Prostate gland (tissue), 2 donors: Measurements from ENCODE around the gene SMIM15. TPM values are rescaled to one million over a fixed set of nuclear protein-coding genes. Genes with fewer than 3 reads are reported as not detected.

Experiments
- DNase-seq: peaks from one replicate; pipeline ENCODE4 v3.0.0-alpha.2; 2019; ENCODE audit warnings: low spot score
- H3K27ac ChIP-seq, 2 donors: fragments of 200-600 bp; sonication (generic); 2 replicates each; pipeline ENCODE4 v1.5.1; 2017 to 2019
- H3K27me3 ChIP-seq: fragments of 200-600 bp; sonication (generic); replicated peaks from 2 replicates; pipeline ENCODE4 v1.5.1; 2019; ENCODE audit not compliant: insufficient read depth
- H3K36me3 ChIP-seq, 2 donors: fragments of 200-600 bp; sonication (generic); 1 replicate in 1 of 2; 2 replicates in 1 of 2; pipeline versions ENCODE4 v1.5.1 to v1.8.1; 2017 to 2019
- H3K4me1 ChIP-seq: fragments of 200-600 bp; sonication (generic); replicated peaks from 2 replicates; pipeline ENCODE4 v1.5.1; 2019
- H3K4me3 ChIP-seq, 2 donors: fragments of 200-600 bp; sonication (generic); 2 replicates each; pipeline ENCODE4 v1.5.1; 2017 to 2019
- H3K9me3 ChIP-seq: fragments of 200-600 bp; sonication (generic); 2 replicates; pipeline ENCODE4 v1.5.1; 2017
- POLR2A ChIP-seq: fragments of 450-650 bp; IDR thresholded peaks from one replicate; pipeline ENCODE4 v1.6.1; 2016; ENCODE audit warnings: antibody characterized with exemption, mild to moderate bottlenecking
- POLR2AphosphoS5 ChIP-seq: sonication (generic); formaldehyde crosslinking; IDR thresholded peaks from one replicate; pipeline ENCODE4 v1.6.1; 2017; ENCODE audit warnings: antibody characterized with exemption
- WGBS: methylation state at CpG from one replicate; pipeline ENCODE4 v1.1.5; 2018; 5-methylcytosine and 5-hydroxymethylcytosine counted together
- intact Hi-C: fragments of 100-400 bp; cut with DNase I; formaldehyde crosslinking; loops from one replicate; pipeline ENCODE4 v1.14.2; 2022
- total RNA-seq, 2 donors: library from RNA; depleted of rRNA; stranded (reverse); fragments of >200 nt; gene quantifications; one replicate each; pipeline ENCODE4 v1.1.0, GENCODE V29; 2016
- TF ChIP-seq, protein P1 (sequence below), 4 experiments: fragments of 200-600 bp in 2 of 4; fragments of 450-650 bp in 2 of 4; sonication (generic) in 2 of 4; IDR thresholded peaks; 1 replicate in 3 of 4; 2 replicates in 1 of 4; pipeline ENCODE4 v1.5.1; 2016 to 2019; ENCODE audit warnings: antibody characterized with exemption in 4 of 4, mild to moderate bottlenecking in 2 of 4, moderate library complexity in 2 of 4

SMIM15 gene
- total RNA-seq: 10 to 100 TPM; 30.0 to 53.1 TPM

DNA sequence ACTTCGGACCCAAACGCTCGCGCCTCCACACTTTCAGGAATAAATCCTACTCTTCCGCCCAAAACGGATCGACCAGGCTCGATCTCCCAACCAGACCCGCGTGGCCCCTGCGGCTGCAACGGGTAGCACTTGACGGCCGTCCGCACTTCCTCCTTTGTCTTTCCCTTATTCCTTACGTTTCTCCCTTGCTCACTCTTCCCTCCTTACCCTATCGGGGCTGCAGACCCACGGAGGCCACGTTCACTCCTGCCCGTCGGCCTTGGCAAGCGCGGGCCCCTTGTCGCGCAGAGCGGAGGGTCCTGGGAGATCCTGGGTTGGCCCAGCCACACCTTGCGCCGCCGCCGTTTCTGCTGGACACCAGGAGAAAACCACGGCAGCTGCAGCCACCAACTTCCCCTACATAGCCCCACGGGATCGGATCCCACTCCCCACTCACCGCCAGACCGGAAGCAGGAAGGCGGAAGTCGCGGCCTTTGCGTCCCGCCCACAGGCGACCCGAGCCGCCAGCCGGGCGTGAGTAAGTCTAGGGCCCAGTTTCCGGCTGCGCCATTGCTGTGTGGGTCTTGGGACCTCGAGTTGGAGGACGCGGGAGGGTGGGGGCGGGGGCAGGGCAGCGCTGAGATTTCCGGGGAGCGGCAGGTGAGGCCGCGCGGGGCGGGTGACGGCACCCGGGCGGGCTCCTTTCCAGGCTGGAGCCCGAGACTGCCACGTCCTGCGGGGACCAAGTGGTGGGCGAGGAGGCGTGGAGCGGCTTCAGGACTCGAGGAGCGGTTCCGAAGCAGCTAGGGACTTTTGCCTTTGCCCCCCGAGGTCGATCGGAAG, at the start of gene SMIM15:
Gene SMIM15, minus strand, starts transcription at position 459 of the 822 bp plus-strand sequence. CDS start 2,297 bp downstream, outside the sequence.
- peak; percentile 89 for DNase-seq
- H3K9me3 ChIP-seq: no peaks in the 10 kb centered on the region
- intact Hi-C loops: loop anchor here (2.0 to 10.0 kb wide), 2 partner anchors 171 to 473 kb away; partner anchors contain the start of gene ZSWIM6
- TF ChIP-seq POLR2A (peak; percentile 55), POLR2AphosphoS5 (peak; percentile 88)
- TF ChIP-seq, protein P1, sequence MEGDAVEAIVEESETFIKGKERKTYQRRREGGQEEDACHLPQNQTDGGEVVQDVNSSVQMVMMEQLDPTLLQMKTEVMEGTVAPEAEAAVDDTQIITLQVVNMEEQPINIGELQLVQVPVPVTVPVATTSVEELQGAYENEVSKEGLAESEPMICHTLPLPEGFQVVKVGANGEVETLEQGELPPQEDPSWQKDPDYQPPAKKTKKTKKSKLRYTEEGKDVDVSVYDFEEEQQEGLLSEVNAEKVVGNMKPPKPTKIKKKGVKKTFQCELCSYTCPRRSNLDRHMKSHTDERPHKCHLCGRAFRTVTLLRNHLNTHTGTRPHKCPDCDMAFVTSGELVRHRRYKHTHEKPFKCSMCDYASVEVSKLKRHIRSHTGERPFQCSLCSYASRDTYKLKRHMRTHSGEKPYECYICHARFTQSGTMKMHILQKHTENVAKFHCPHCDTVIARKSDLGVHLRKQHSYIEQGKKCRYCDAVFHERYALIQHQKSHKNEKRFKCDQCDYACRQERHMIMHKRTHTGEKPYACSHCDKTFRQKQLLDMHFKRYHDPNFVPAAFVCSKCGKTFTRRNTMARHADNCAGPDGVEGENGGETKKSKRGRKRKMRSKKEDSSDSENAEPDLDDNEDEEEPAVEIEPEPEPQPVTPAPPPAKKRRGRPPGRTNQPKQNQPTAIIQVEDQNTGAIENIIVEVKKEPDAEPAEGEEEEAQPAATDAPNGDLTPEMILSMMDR (IDR thresholded peaks at IDR 0.05): peak in 1 of 4 experiments; percentile 15
- H3K36me3 ChIP-seq: no peaks in the 10 kb centered on the region
- peak within 1 kb of the TSS; percentile 95 for H3K27ac ChIP-seq
- no peaks in the 10 kb centered on the region for H3K4me1 ChIP-seq
- under 1% methylated on average over 67 of the region's 73 CpGs for WGBS
- H3K4me3 ChIP-seq: peak within 1 kb of the TSS; percentile 84 to 86
- no peaks in the 10 kb centered on the region for H3K27me3 ChIP-seq

DNA sequence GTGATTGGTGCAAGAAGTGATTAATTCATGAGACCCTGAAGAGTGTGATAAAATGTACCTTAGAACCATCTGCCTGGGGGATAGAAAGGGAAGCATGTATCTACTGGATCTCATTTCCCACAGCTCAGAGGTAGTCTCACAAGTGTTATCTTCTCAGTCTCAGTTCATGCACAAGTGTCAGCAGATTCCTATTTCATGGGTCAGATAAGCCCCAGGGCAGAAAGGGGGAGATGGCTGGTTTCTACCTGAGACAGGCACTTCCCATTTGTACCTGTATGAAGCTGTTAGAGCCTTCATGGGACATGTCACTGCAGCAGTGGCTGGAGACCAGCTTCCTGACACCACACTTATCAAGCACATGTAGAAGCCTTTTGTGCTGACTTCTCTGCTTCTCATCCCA, 45.6 kb upstream of the SMIM15 start:
- DNase-seq: no peak
- no peaks in the 10 kb centered on the region for H3K36me3 ChIP-seq
- H3K9me3 ChIP-seq: no peaks in the 10 kb centered on the region
- TF ChIP-seq POLR2AphosphoS5: no peak
- TF ChIP-seq, protein P1 (IDR thresholded peaks at IDR 0.05): no peak
- no peak for TF ChIP-seq POLR2A
- no peaks in the 10 kb centered on the region for H3K27me3 ChIP-seq
- no peaks in the 10 kb centered on the region for H3K4me1 ChIP-seq
- no peak overlapping the region for H3K27ac ChIP-seq
- H3K4me3 ChIP-seq: no peak overlapping the region
- intact Hi-C loops: no loop called here

DNA sequence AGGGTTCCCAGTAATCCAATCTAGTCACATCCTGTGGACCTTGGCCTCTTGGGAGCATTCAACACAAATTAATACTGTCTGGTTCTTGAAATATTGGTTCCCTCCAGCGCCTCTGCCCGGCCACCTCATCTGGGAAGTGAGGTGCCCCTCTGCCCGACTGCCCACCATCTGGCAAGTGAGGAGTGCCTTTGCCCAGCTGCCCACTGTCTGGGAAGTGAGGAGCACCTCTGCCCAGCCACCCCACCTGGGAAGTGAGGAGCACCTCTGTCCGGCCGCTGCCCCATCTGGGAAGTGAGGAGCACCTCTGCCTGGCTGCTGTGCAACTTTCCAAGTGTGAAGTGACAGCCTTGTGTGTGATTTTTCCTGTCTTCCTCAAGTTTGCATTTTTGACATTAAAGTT, 42.7 kb upstream of the SMIM15 start:
- Histone ChIP-seq H3K27me3 (no peaks in the 10 kb centered on the region), H3K27ac (no peak overlapping the region), H3K4me3 (no peak overlapping the region), H3K4me1 (no peaks in the 10 kb centered on the region), H3K36me3 (no peaks in the 10 kb centered on the region), H3K9me3 (no peaks in the 10 kb centered on the region)
- 100% methylated on average over 5 of the region's 5 CpGs for WGBS
- TF ChIP-seq POLR2AphosphoS5: no peak
- TF ChIP-seq, protein P1 (IDR thresholded peaks at IDR 0.05): no peak
- TF ChIP-seq POLR2A: no peak
- DNase-seq: no peak
- intact Hi-C loops: no loop called here

GRCh38 chr5:61202213-61202612, 39.9 kb upstream of the SMIM15 start:
- H3K4me1 ChIP-seq: no peaks in the 10 kb centered on the region
- intact Hi-C loops: no loop called here
- H3K36me3 ChIP-seq: no peaks in the 10 kb centered on the region
- TF ChIP-seq, protein P1 (IDR thresholded peaks at IDR 0.05): no peak
- TF ChIP-seq POLR2A: no peak
- no peak for TF ChIP-seq POLR2AphosphoS5
- H3K9me3 ChIP-seq: no peaks in the 10 kb centered on the region
- no peaks in the 10 kb centered on the region for H3K27me3 ChIP-seq
- no peak overlapping the region for H3K4me3 ChIP-seq
- H3K27ac ChIP-seq: no peak overlapping the region
- 87% methylated on average over 2 of the region's 2 CpGs for WGBS
- no peak for DNase-seq
